Astrocyte (in vitro differentiated cells and primary cell): ENCODE results near the gene GM2A. TPM values are rescaled to one million over a fixed set of nuclear protein-coding genes. Genes with fewer than 3 reads are reported as not detected.

Experiments
- DNase-seq: peaks from one replicate; pipeline ENCODE4 v3.0.0-alpha.2; 2010; ENCODE audit warnings: low read depth
- FAIRE-seq: peaks from 2 replicates; lab custom pipeline; 2011; peaks lifted over from hg19 to GRCh38; lab: Jason Lieb, UNC
- H2AFZ ChIP-seq: 2 replicates; pipeline ENCODE4 v1.6.0; 2012; ENCODE audit warnings: low read depth, low read length, inconsistent platforms
- H3K27ac ChIP-seq: 2 replicates; pipeline ENCODE4 v1.5.1; 2011; ENCODE audit warnings: low read depth, low read length, inconsistent platforms
- H3K27me3 ChIP-seq: 2 replicates; pipeline ENCODE4 v1.6.0; 2011; ENCODE audit warnings: low read length, inconsistent platforms; ENCODE audit not compliant: insufficient read depth
- H3K36me3 ChIP-seq: 2 replicates; pipeline ENCODE4 v1.5.1; 2011; ENCODE audit warnings: low read length, inconsistent platforms; ENCODE audit not compliant: insufficient read depth
- H3K4me1 ChIP-seq: 2 replicates; pipeline ENCODE4 v1.5.1; 2011; ENCODE audit warnings: low read length, inconsistent platforms; ENCODE audit not compliant: insufficient read depth
- H3K4me2 ChIP-seq: 2 replicates; pipeline ENCODE4 v1.6.0; 2012; ENCODE audit warnings: low read length, inconsistent platforms
- H3K4me3 ChIP-seq: 2 replicates; pipeline ENCODE4 v1.5.1; 2011; ENCODE audit warnings: low read depth, mild to moderate bottlenecking, low read length, inconsistent platforms; ENCODE audit not compliant: insufficient read depth
- H3K79me2 ChIP-seq: 2 replicates; pipeline ENCODE4 v1.6.0; 2012; ENCODE audit warnings: mild to moderate bottlenecking, low read length, inconsistent platforms; ENCODE audit not compliant: insufficient read depth
- H3K9ac ChIP-seq: 2 replicates; pipeline ENCODE4 v1.6.0; 2012; ENCODE audit warnings: mild to moderate bottlenecking, low read length, inconsistent platforms
- H3K9me3 ChIP-seq: 2 replicates; pipeline ENCODE4 v1.5.1; 2012; ENCODE audit warnings: low read depth, mild to moderate bottlenecking, low read length, inconsistent platforms; ENCODE audit not compliant: insufficient read depth
- H4K20me1 ChIP-seq: 2 replicates; pipeline ENCODE4 v1.6.0; 2012; ENCODE audit warnings: low read length, inconsistent platforms; ENCODE audit not compliant: insufficient read depth
- H3K27ac Mint-ChIP-seq: one replicate; pipeline ENCODE4 v1.8.0; 2021; ENCODE audit warnings: mild to moderate bottlenecking, mixed read lengths; ENCODE audit not compliant: unreplicated experiment
- H3K27me3 Mint-ChIP-seq: one replicate; pipeline ENCODE4 v1.8.0; 2021; ENCODE audit warnings: low read depth, mixed read lengths; ENCODE audit not compliant: unreplicated experiment
- H3K36me3 Mint-ChIP-seq: one replicate; pipeline ENCODE4 v1.8.0; 2021; ENCODE audit warnings: low read depth, mixed read lengths; ENCODE audit not compliant: unreplicated experiment
- H3K4me1 Mint-ChIP-seq: one replicate; pipeline ENCODE4 v1.8.0; 2021; ENCODE audit warnings: low read depth, mixed read lengths; ENCODE audit not compliant: unreplicated experiment
- H3K4me3 Mint-ChIP-seq: one replicate; pipeline ENCODE4 v1.8.0; 2021; ENCODE audit warnings: mild to moderate bottlenecking, moderate library complexity, mixed read lengths; ENCODE audit not compliant: unreplicated experiment
- H3K9me3 Mint-ChIP-seq: one replicate; pipeline ENCODE4 v1.8.0; 2021; ENCODE audit warnings: mild to moderate bottlenecking, mixed read lengths; ENCODE audit not compliant: unreplicated experiment
- EZH2 ChIP-seq: IDR thresholded peaks from 2 replicates; pipeline ENCODE4 v1.6.1; 2012; ENCODE audit warnings: mild to moderate bottlenecking, low read length, inconsistent platforms; ENCODE audit not compliant: insufficient read depth
- total RNA-seq: library from RNA; stranded (reverse); gene quantifications from 2 replicates; pipeline ENCODE4 v1.2.1, GENCODE V29; 2021
- TF ChIP-seq, protein P1 (sequence below): IDR thresholded peaks from 2 replicates; pipeline ENCODE4 v1.5.1; 2011; ENCODE audit warnings: low read depth, mild to moderate bottlenecking, inconsistent platforms, low read length, moderate library complexity; ENCODE audit not compliant: insufficient read depth

Gene GM2A
- total RNA-seq, 1 donor from 2014 or later, result 23.4 TPM

DNA sequence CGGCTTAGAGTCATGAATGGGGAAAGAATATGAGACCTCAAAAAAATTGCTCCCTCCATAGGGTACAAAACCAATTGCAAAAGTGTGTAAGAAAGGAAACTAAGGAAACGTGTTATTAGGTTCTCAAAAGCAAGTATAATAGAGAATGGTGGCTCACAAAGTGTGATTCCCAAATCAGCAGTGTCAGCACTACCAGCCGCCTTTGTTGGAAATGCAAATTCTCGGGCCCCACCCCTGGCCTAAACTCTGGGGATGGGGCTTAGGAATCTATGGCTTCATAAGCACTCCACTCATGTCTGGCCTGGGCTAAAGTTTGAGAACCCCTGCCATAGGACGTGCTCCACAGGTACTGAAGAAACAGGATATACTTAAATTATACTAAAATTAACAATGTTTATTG, 27.5 kb upstream of the GM2A start:
- no peaks in the 10 kb centered on the region for H3K9me3 Mint-ChIP-seq
- no peak for TF ChIP-seq EZH2
- TF ChIP-seq, protein P1, sequence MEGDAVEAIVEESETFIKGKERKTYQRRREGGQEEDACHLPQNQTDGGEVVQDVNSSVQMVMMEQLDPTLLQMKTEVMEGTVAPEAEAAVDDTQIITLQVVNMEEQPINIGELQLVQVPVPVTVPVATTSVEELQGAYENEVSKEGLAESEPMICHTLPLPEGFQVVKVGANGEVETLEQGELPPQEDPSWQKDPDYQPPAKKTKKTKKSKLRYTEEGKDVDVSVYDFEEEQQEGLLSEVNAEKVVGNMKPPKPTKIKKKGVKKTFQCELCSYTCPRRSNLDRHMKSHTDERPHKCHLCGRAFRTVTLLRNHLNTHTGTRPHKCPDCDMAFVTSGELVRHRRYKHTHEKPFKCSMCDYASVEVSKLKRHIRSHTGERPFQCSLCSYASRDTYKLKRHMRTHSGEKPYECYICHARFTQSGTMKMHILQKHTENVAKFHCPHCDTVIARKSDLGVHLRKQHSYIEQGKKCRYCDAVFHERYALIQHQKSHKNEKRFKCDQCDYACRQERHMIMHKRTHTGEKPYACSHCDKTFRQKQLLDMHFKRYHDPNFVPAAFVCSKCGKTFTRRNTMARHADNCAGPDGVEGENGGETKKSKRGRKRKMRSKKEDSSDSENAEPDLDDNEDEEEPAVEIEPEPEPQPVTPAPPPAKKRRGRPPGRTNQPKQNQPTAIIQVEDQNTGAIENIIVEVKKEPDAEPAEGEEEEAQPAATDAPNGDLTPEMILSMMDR, result no peak
- H3K27me3 Mint-ChIP-seq, result peaks cover 21% of the 10 kb centered on the region
- H2AFZ ChIP-seq, result no peak overlapping the region
- no peak overlapping the region for H3K27ac ChIP-seq
- FAIRE-seq (no peak), DNase-seq (no peak)
- peaks cover 8% of the 10 kb centered on the region for H3K27me3 ChIP-seq
- H3K4me3 Mint-ChIP-seq, result no peak overlapping the region
- H3K4me2 ChIP-seq, result no peak overlapping the region
- no peak overlapping the region for H3K27ac Mint-ChIP-seq
- no peaks in the 10 kb centered on the region for H3K36me3 ChIP-seq
- H3K4me1 Mint-ChIP-seq, result peaks cover 2% of the 10 kb centered on the region
- H3K4me1 ChIP-seq, result no peaks in the 10 kb centered on the region
- no peak overlapping the region for H3K9ac ChIP-seq
- H4K20me1 ChIP-seq, result no peaks in the 10 kb centered on the region
- H3K36me3 Mint-ChIP-seq, result no peaks in the 10 kb centered on the region
- H3K4me3 ChIP-seq, result no peak overlapping the region
- no peaks in the 10 kb centered on the region for H3K9me3 ChIP-seq
- H3K79me2 ChIP-seq, result no peaks in the 10 kb centered on the region

DNA sequence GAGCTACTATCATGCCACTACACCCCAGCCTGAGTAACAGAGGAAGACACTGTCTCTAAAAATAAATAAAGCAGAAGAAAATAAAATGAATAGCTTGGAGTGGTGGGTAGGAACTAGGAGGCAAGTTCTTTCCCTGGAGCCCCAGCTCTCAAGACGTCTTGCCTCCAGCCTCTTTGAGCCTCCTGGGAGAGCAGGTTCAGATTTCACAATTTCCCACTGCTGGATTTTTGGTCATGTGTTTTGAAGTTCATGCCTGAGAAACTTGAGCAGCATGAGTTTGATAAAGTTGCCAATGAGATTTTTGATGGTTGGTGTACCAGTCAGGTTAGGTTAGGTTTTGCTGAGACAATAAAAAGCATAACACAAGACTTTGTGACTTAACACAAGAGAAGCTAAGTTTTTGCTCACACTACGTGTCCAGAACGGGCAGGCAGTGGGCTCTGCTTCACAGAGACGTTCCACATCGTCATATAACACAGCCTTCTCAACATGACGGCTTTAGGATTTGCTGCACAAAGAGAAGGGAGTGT, 25.0 kb upstream of the GM2A start:
- H3K4me3 Mint-ChIP-seq, result no peak overlapping the region
- Histone ChIP-seq H3K27me3 (peaks cover 15% of the 10 kb centered on the region), H2AFZ (no peak overlapping the region), H3K27ac (no peak overlapping the region), H3K79me2 (no peaks in the 10 kb centered on the region), H3K4me2 (no peak overlapping the region), H3K9ac (no peak overlapping the region), H4K20me1 (no peaks in the 10 kb centered on the region), H3K4me3 (no peak overlapping the region), H3K4me1 (no peaks in the 10 kb centered on the region), H3K9me3 (no peaks in the 10 kb centered on the region), H3K36me3 (no peaks in the 10 kb centered on the region)
- FAIRE-seq (no peak), DNase-seq (no peak)
- no peak overlapping the region for H3K27ac Mint-ChIP-seq
- no peaks in the 10 kb centered on the region for H3K4me1 Mint-ChIP-seq
- no peaks in the 10 kb centered on the region for H3K36me3 Mint-ChIP-seq
- H3K9me3 Mint-ChIP-seq, result no peaks in the 10 kb centered on the region
- H3K27me3 Mint-ChIP-seq, result peaks cover 24% of the 10 kb centered on the region
- TF ChIP-seq, protein P1, result no peak
- no peak for TF ChIP-seq EZH2

DNA sequence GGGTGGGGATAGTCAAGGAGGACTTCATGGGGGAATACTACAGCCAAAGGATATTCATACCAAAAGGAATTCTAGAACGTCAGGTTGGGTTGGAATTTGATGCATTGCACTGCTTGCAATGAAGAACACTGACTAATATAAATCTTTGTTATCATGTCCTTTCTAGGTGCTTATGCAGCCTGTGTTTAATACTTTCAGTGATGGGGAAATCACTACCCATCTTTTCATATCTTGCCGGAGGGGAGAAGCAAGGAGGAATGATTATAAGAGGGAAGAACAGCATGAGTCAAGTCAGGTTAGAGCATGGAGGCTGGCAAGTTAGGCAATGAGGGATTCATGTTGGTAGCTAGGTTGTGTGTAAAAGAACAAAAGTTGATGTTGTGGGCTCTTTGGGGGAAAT, 24.0 kb upstream of the GM2A start:
- Mint-ChIP-seq H3K36me3 (no peaks in the 10 kb centered on the region), H3K9me3 (no peaks in the 10 kb centered on the region), H3K27ac (no peak overlapping the region), H3K27me3 (peaks cover 24% of the 10 kb centered on the region), H3K4me1 (no peaks in the 10 kb centered on the region), H3K4me3 (no peak overlapping the region)
- no peaks in the 10 kb centered on the region for H3K9me3 ChIP-seq
- no peak for TF ChIP-seq EZH2
- TF ChIP-seq, protein P1, result no peak
- FAIRE-seq (no peak), DNase-seq (no peak)
- no peak overlapping the region for H3K27ac ChIP-seq
- no peaks in the 10 kb centered on the region for H3K4me1 ChIP-seq
- H3K4me3 ChIP-seq, result no peak overlapping the region
- no peaks in the 10 kb centered on the region for H3K36me3 ChIP-seq
- peaks cover 15% of the 10 kb centered on the region for H3K27me3 ChIP-seq
- H4K20me1 ChIP-seq, result no peaks in the 10 kb centered on the region
- H3K9ac ChIP-seq, result no peak overlapping the region
- H2AFZ ChIP-seq, result no peak overlapping the region
- no peak overlapping the region for H3K4me2 ChIP-seq
- no peaks in the 10 kb centered on the region for H3K79me2 ChIP-seq
